GM12892 (cell line): ENCODE data around the gene STARD9. TPM values are rescaled to one million over a fixed set of nuclear protein-coding genes. Genes with fewer than 3 reads are reported as not detected.
"Not testable (repeated sequence)": the region's sequence is repeated elsewhere in the genome, so short reads cannot be mapped to it uniquely, and the experiment has no call there.

Experiments used
- DNase-seq: peaks from one replicate; pipeline ENCODE4 v3.0.0; 2011; ENCODE audit not compliant: insufficient read length
- FAIRE-seq: peaks from 2 replicates; lab custom pipeline; 2011; peaks lifted over from hg19 to GRCh38; lab: Jason Lieb, UNC
- POLR2A ChIP-seq: IDR thresholded peaks from 2 replicates; pipeline ENCODE4 v1.6.1; 2011; ENCODE audit warnings: low read depth, low read length, control low read depth
- POLR2AphosphoS5 ChIP-seq: IDR thresholded peaks from 2 replicates; pipeline ENCODE4 v1.6.1; 2011; ENCODE audit warnings: low read depth, low read length, control low read depth
- TAF1 ChIP-seq: IDR thresholded peaks from 2 replicates; pipeline ENCODE4 v1.6.1; 2011; ENCODE audit warnings: low read depth, mild to moderate bottlenecking, control low read depth, low read length, borderline replicate concordance
- polyA plus RNA-seq: library from polyadenylated mRNA; unstranded; fragments of >200 nt; gene quantifications from one replicate; pipeline ENCODE4 v1.2.1, GENCODE V29; 2012; ENCODE audit warnings: missing spikeins, inconsistent platforms; ENCODE audit not compliant: missing spikeins

The STARD9 gene
- 7.4 TPM for polyA plus RNA-seq

DNA sequence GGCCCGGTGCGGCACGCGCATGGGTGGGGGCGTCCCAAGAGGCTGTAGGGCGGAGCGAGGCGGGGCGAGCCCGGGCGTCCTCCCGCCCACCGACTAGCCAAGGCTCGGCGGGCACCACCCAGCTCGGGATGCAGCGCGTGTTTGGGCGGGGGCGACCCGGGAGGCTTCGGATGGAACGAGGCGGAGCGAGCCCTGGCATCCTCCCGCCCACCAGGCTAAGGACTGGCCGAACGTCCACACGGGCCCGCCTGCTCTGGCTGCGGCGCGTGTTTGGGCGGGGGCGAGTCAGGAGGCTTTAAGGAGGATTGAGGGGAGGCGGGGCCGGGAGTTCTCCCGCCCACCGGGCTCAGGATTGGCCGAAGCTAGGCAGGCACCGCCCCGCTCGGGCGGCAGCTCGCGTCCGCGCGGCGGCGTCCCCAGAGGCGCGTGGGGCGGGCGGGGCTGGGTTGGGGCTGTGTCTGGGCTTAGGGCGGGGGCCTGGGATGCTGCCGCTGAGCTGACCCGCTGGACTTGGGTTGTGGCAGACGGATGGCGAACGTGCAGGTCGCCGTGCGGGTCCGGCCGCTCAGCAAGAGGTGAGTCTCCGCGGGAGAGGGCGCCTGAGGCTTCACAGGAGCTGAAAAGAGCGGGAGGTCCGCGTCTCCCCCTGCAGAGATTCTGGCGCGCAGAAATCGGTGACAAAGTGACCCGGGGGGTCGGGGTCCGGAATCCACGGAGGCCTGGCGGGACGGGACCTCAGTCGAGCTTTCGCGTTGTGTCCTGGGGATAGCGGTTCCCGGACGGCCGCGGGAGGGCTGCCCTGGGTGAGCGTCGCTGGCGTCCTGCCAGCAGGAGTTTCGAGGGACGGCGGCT is at the start of gene STARD9:
TSS of gene STARD9 (plus strand) at position 419 of the 852 bp plus-strand sequence. CDS start at position 529, 110 bp downstream.
- TF ChIP-seq POLR2AphosphoS5 (peak; percentile 79), TAF1 (no peak), POLR2A (peak; percentile 90)
- peak; percentile 90 for DNase-seq
- peak; percentile 91 for FAIRE-seq

DNA sequence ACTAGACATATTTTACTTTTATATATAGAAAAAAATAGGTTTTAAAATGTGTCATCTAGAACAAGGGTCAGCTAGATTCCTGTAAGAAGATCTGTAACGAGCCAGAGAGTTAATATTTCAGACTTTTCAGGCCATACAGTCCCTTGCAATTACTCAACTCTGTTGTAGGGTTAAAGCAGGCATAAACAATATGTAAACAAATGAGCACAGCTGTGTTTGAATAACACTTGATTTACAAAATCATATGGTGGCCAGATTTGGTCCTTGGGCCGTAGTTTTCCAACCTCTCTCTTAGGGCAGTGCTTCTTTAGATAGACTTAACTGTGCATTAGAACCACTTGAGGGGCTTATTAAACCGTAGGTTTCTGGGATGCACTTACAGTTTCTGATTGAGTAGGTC is 46.4 kb upstream of the STARD9 start:
- FAIRE-seq (no peak), DNase-seq (no peak)
- TF ChIP-seq TAF1 (no peak), POLR2A (no peak), POLR2AphosphoS5 (no peak)

- FAIRE-seq (no peak), DNase-seq (no peak)
- TF ChIP-seq TAF1 (no peak), POLR2A (no peak)
Measured at GRCh38 chr15:42533246-42533645, 42.2 kb upstream of the STARD9 start.

- FAIRE-seq = no peak
- no peak for TF ChIP-seq POLR2A
- TF ChIP-seq TAF1 = no peak
- TF ChIP-seq POLR2AphosphoS5 = no peak
Measured at GRCh38 chr15:42544853-42545629, 30.4 kb upstream of the STARD9 start.

DNA sequence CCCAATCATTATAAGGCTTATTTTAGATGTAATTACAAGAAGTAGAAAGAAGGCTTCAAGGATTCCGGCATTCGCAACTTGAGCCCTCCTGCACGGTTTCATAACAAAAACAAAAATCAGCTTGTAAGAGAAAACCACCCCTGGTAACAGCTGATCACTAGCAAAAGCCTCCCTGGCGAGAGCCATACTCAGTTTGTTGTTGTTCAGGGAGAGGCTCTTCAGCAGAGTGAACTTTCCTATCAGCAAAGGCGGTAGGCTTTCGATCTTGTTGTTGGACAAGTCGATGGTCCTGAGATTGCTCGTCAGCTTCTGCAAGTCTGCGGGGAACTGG is 27.5 kb upstream of the STARD9 start:
- TF ChIP-seq POLR2AphosphoS5 (no peak), POLR2A (no peak), TAF1 (no peak)
- FAIRE-seq (peak; percentile 57), DNase-seq (no peak)

More at GRCh38 chr15:42544853-42545629, 30.4 kb upstream of the STARD9 start:
- DNase-seq = no peak

GRCh38 chr15:42548249-42549031 is 27.0 kb upstream of the STARD9 start, which contains the start of the genes HAUS2 and LRRC57:
HAUS2 (plus strand) TSS chr15:42548838; CDS start chr15:42548873, 35 bp downstream.
LRRC57 (minus strand) TSS chr15:42548793; CDS start chr15:42548434, 359 bp downstream.
- TF ChIP-seq POLR2AphosphoS5 (peak; percentile 94), POLR2A (peak; percentile 91), TAF1 (peak; percentile 70; the same call in 1 of the 2 replicates)
- FAIRE-seq = peak; percentile 96
- peak; percentile 95 for DNase-seq

DNA sequence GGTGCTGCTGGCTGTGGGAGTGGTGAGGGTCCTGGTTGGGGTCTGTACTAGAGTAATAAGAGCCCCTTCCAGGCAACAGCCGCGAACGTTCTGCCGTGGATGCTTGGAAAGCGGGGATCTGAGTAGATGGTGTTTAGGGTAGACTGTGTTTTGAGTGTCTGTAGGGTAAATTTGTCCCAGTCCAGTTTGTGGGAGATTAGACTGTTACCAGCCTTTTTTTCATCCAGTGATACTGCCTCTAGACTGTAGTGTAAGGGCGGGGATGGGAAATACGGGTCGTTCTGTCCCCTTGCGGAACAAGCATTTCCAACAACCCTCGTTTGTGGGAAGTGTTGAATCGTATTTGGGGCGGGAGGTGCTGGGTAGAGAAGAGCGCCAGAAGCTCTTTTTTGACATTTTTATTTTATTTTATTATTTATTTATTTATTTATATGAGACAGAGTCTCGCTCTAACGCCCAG is 26.3 kb upstream of the STARD9 start:
- FAIRE-seq = peak; percentile 46
- TF ChIP-seq POLR2AphosphoS5 (no peak), POLR2A (no peak), TAF1 (no peak)

GRCh38 chr15:42549741-42550392 is 25.5 kb upstream of the STARD9 start:
- TF ChIP-seq POLR2A (no peak), TAF1 (no peak), POLR2AphosphoS5 (no peak)
- FAIRE-seq (no peak), DNase-seq (no peak)

More for the DNA sequence above, 26.3 kb upstream of the STARD9 start:
- peak; percentile 23 for DNase-seq

DNA sequence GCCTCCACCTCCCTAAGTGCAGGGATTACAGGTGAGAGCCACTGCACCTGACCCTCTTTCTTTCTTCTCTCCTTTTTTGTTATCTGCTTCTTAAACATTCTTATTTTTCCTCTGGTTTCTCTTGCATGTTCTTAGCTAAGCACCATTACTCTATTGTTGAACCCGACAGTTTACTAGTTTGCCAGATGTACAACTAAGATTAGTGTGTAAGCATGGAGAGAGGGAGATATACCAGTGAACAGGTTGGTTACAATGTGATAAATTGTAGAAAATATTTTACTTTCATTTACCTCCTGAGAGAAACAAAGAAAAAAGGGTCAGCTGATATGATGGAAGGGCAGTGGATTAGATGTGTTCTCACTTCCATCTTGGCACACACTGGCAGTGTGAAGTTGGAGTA is 21.9 kb upstream of the STARD9 start:
- DNase-seq (no peak), FAIRE-seq (no peak)
- no peak for TF ChIP-seq POLR2AphosphoS5
- TF ChIP-seq TAF1 = no peak
- no peak for TF ChIP-seq POLR2A

- not testable (repeated sequence) for DNase-seq, FAIRE-seq
Measured at GRCh38 chr15:42556550-42557207, 18.7 kb upstream of the STARD9 start.
